Endothelial cell of umbilical vein (primary cell): ENCODE measurements around the gene MICAL3. TPM values are rescaled to one million over a fixed set of nuclear protein-coding genes. Genes with fewer than 3 reads are reported as not detected.

Experiments
- BruUV-seq: library from RNA; stranded (reverse); fragments of 400-500 nt; replicated peaks from 2 replicates; lab custom pipeline; 2021; lab: Mats Ljungman, UMichigan
- CTCF ChIA-PET: fragments of 300-600, 350-600 bp; sonication (Branson Sonifier 250); formaldehyde crosslinking; loops from one replicate; lab custom pipeline; 2021; ENCODE audit warnings: antibody characterized with exemption, inconsistent platforms; lab: Charles Lee
- POLR2A ChIA-PET: fragments of 300-600, 350-600 bp; sonication (Branson Sonifier 250); formaldehyde crosslinking; loops from one replicate; lab custom pipeline; 2021; ENCODE audit warnings: antibody characterized with exemption, inconsistent platforms; lab: Charles Lee
- DNase-seq: peaks from one replicate; pipeline ENCODE4 v3.0.0-alpha.2; 2011; ENCODE audit warnings: low read depth, low spot score
- FAIRE-seq: peaks from 2 replicates; lab custom pipeline; 2011; peaks lifted over from hg19 to GRCh38; lab: Jason Lieb, UNC
- H2AFZ ChIP-seq: 2 replicates; pipeline ENCODE4 v1.6.0; 2012; ENCODE audit warnings: low read depth, low read length, control low read depth, inconsistent platforms
- H3K27ac ChIP-seq: 2 replicates; pipeline ENCODE4 v1.5.1; 2011; ENCODE audit warnings: low read depth, mild to moderate bottlenecking, control low read depth, low read length, moderate library complexity; ENCODE audit not compliant: insufficient read depth
- H3K27me3 ChIP-seq, 2 experiments: 2 replicates each; pipeline versions ENCODE4 v1.6.0 to v1.6.1; 2011; ENCODE audit warnings: low read length in 2 of 2, mixed read lengths in 1 of 2; ENCODE audit not compliant: control insufficient read depth in 2 of 2, insufficient read depth in 2 of 2
- H3K36me3 ChIP-seq, 2 experiments: 2 replicates in 1 of 2; 3 replicates in 1 of 2; pipeline ENCODE4 v1.5.1; 2011; ENCODE audit warnings: low read length in 2 of 2, mild to moderate bottlenecking in 1 of 2, moderate library complexity in 1 of 2; ENCODE audit not compliant: control insufficient read depth in 2 of 2, insufficient read depth in 2 of 2; ENCODE audit errors: extremely low read depth in 1 of 2
- H3K4me1 ChIP-seq: 3 replicates; pipeline ENCODE4 v1.5.1; 2011; ENCODE audit warnings: mild to moderate bottlenecking, low read length; ENCODE audit not compliant: control insufficient read depth, insufficient read depth; ENCODE audit errors: extremely low read depth
- H3K4me2 ChIP-seq: 2 replicates; pipeline ENCODE4 v1.6.1; 2011; ENCODE audit warnings: low read length, control low read depth, mixed read lengths; ENCODE audit not compliant: insufficient read depth
- H3K4me3 ChIP-seq, 3 experiments: fragments of 200-600 bp in 1 of 3; sonication (generic), shearing (Covaris generic) in 1 of 3; replicated peaks in 1 of 3; 2 replicates each; pipeline ENCODE4 v1.5.1; 2011 to 2016; ENCODE audit warnings: control low read depth in 3 of 3, low read length in 3 of 3, mild to moderate bottlenecking in 2 of 3, inconsistent platforms in 1 of 3, low read depth in 1 of 3, moderate library complexity in 1 of 3; ENCODE audit not compliant: insufficient read depth in 1 of 3
- H3K79me2 ChIP-seq: 2 replicates; pipeline ENCODE4 v1.6.0; 2012; ENCODE audit warnings: low read length, inconsistent platforms; ENCODE audit not compliant: control insufficient read depth, insufficient read depth
- H3K9ac ChIP-seq: replicated peaks from 2 replicates; pipeline ENCODE3; 2011; ENCODE audit warnings: low read length, control low read depth; ENCODE audit not compliant: insufficient read depth; ENCODE audit errors: extremely low read depth
- H3K9me1 ChIP-seq: replicated peaks from 3 replicates; pipeline ENCODE4 v1.6.0; 2011; ENCODE audit warnings: mild to moderate bottlenecking, low read length; ENCODE audit not compliant: control insufficient read depth, insufficient read depth; ENCODE audit errors: extremely low read depth
- H3K9me3 ChIP-seq: replicated peaks from 2 replicates; pipeline ENCODE4 v1.5.1; 2012; ENCODE audit warnings: low read length, inconsistent platforms; ENCODE audit not compliant: control insufficient read depth, insufficient read depth
- H4K20me1 ChIP-seq: replicated peaks from 2 replicates; pipeline ENCODE3; 2011; ENCODE audit warnings: mild to moderate bottlenecking, low read length; ENCODE audit not compliant: control insufficient read depth, insufficient read depth; ENCODE audit errors: extremely low read depth
- EZH2 ChIP-seq: IDR thresholded peaks from 2 replicates; pipeline ENCODE4 v1.6.1; 2012; ENCODE audit warnings: borderline replicate concordance, low read depth, mild to moderate bottlenecking, moderate library complexity, low read length, inconsistent platforms; ENCODE audit not compliant: severe bottlenecking
- FOS ChIP-seq: IDR thresholded peaks from 2 replicates; pipeline ENCODE4 v1.6.1; 2011; ENCODE audit warnings: mild to moderate bottlenecking, low read length, moderate library complexity, borderline replicate concordance; ENCODE audit not compliant: insufficient read depth
- GATA2 ChIP-seq: IDR thresholded peaks from 2 replicates; pipeline ENCODE4 v1.7.0; 2011; ENCODE audit warnings: low read depth, mild to moderate bottlenecking, moderate library complexity, mixed read lengths, low read length; ENCODE audit not compliant: insufficient read length, insufficient read depth
- JUN ChIP-seq: IDR thresholded peaks from 2 replicates; pipeline ENCODE4 v1.6.1; 2011; ENCODE audit warnings: borderline replicate concordance, low read depth; ENCODE audit not compliant: insufficient read length, insufficient read depth
- MYC ChIP-seq: IDR thresholded peaks from one replicate; pipeline ENCODE4 v1.6.1; 2011; ENCODE audit warnings: mild to moderate bottlenecking, low read depth, low read length
- POLR2A ChIP-seq: IDR thresholded peaks from 2 replicates; pipeline ENCODE4 v1.6.1; 2012; ENCODE audit warnings: low read depth, mild to moderate bottlenecking, control low read depth, low read length
- POLR2AphosphoS5 ChIP-seq: IDR thresholded peaks from 2 replicates; pipeline ENCODE4 v1.6.1; 2012; ENCODE audit warnings: low read depth, mild to moderate bottlenecking, control low read depth, low read length, moderate library complexity; ENCODE audit not compliant: insufficient read depth
- dilution Hi-C: fragments of 300-500 bp; cut with MboI; formaldehyde crosslinking; loops from one replicate; pipeline ENCODE4 v1.15.0; 2019; ENCODE audit warnings: low sequenced_read_pairs; ENCODE audit not compliant: extremely low pct_ligation_motif_present
- intact Hi-C: fragments of 100-400 bp; cut with micrococcal nuclease; formaldehyde crosslinking; loops from one replicate; pipeline ENCODE4 v1.10.0; 2022
- polyA plus RNA-seq, 4 experiments: library from polyadenylated mRNA; depleted of rRNA in 3 of 4; stranded (reverse) in 3 of 4; unstranded in 1 of 4; fragments of >200 nt; gene quantifications; 2 replicates each; pipeline versions ENCODE4 v1.2.1 to v1.2.3, GENCODE V29; 2011 to 2012; ENCODE audit warnings: missing spikeins in 1 of 4
- total RNA-seq: library from RNA; stranded (reverse); gene quantifications from 2 replicates; pipeline ENCODE4 v1.2.3, GENCODE V29; 2021
- TF ChIP-seq, protein P1 (sequence below), 2 donors: IDR thresholded peaks; 1 replicate in 1 of 2; 2 replicates in 1 of 2; pipeline ENCODE4 v1.5.1; 2011; ENCODE audit warnings: low read length in 2 of 2, mild to moderate bottlenecking in 2 of 2, moderate library complexity in 2 of 2, control low read depth in 1 of 2, inconsistent platforms in 1 of 2, low read depth in 1 of 2; ENCODE audit not compliant: insufficient read depth in 1 of 2; ENCODE audit errors: extremely low read depth in 1 of 2
- TF ChIP-seq, protein P2 (sequence below): IDR thresholded peaks from 2 replicates; pipeline ENCODE4 v1.6.1; 2011; ENCODE audit not compliant: insufficient read depth, insufficient read length

Gene MICAL3
- total and polyA plus RNA-seq, 2 donors (not counting 3 experiments of a cell fraction or from before 2014, with no cell fraction given), result 14.5 to 63.7 TPM

DNA sequence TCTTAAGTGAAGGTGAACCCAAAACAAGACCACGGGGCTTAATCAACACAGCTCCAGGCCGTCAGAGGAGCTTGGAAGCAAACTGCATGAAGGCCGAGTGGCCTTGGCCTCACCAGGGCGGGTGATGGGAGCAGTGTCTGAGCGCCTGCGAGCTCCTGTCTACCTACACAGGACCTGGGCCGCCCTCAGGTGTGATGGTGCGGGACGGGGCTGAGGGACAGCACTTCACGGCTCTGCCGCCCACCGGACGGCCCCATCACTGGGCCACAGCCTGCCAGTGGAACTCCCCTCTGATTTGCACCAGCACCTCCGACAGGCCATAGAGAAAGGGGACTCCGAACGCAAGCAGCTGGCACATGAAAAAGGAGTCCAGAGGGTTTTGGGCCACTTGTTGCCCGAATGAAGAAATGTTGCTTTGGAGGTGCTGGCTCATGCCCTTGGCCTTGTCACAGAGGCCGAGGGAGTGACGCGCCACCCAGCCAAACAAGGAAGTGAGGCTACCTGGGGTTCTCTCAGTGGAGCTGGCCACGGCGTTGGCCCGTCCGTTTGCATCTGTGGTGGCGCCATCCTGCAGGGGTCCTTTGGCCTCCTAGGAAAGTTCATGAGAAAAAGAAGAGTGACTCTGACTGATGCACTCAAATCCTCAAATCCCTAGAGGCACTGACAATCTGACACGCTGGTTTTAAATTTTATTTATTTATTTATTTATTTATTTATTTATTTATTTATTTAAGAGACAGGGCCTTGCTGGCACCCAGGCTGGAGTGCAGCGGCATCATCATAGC lies 159.8 kb downstream of the MICAL3 start:
- dilution Hi-C loops, result no loop called here
- BruUV-seq, result no TSS peak
- FAIRE-seq (no peak), DNase-seq (no peak)
- TF ChIP-seq GATA2, result no peak
- TF ChIP-seq, protein P1, sequence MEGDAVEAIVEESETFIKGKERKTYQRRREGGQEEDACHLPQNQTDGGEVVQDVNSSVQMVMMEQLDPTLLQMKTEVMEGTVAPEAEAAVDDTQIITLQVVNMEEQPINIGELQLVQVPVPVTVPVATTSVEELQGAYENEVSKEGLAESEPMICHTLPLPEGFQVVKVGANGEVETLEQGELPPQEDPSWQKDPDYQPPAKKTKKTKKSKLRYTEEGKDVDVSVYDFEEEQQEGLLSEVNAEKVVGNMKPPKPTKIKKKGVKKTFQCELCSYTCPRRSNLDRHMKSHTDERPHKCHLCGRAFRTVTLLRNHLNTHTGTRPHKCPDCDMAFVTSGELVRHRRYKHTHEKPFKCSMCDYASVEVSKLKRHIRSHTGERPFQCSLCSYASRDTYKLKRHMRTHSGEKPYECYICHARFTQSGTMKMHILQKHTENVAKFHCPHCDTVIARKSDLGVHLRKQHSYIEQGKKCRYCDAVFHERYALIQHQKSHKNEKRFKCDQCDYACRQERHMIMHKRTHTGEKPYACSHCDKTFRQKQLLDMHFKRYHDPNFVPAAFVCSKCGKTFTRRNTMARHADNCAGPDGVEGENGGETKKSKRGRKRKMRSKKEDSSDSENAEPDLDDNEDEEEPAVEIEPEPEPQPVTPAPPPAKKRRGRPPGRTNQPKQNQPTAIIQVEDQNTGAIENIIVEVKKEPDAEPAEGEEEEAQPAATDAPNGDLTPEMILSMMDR (IDR thresholded peaks at IDR 0.05; ENCODE audit: extremely low read depth in 1 of 2, insufficient read depth in 1 of 2, low read depth in 1 of 2, low read length in 2 of 2), result no peak
- TF ChIP-seq POLR2A, result no peak
- TF ChIP-seq FOS, result no peak
- TF ChIP-seq EZH2, result no peak
- TF ChIP-seq, protein P2, sequence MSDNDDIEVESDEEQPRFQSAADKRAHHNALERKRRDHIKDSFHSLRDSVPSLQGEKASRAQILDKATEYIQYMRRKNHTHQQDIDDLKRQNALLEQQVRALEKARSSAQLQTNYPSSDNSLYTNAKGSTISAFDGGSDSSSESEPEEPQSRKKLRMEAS, result no peak
- TF ChIP-seq MYC, result no peak
- TF ChIP-seq POLR2AphosphoS5, result no peak
- TF ChIP-seq JUN, result no peak
- CTCF ChIA-PET, result no interaction called here
- no peaks in the 10 kb centered on the region for H3K27me3 ChIP-seq
- H3K9me3 ChIP-seq, result no peaks in the 10 kb centered on the region
- no peak overlapping the region for H3K4me3 ChIP-seq
- POLR2A ChIA-PET, result no interaction called here
- H3K9me1 ChIP-seq, result no peaks in the 10 kb centered on the region
- H3K36me3 ChIP-seq, result peaks cover 0 to 15% of the 10 kb centered on the region in 2 experiments
- H3K9ac ChIP-seq, result no peak overlapping the region
- intact Hi-C loops, result no loop called here
- H3K4me1 ChIP-seq, result no peaks in the 10 kb centered on the region
- no peaks in the 10 kb centered on the region for H3K79me2 ChIP-seq
- no peak overlapping the region for H3K27ac ChIP-seq
- no peak overlapping the region for H2AFZ ChIP-seq
- no peaks in the 10 kb centered on the region for H4K20me1 ChIP-seq
- H3K4me2 ChIP-seq, result no peak overlapping the region
